Mesodermal cell (in vitro differentiated cells): ENCODE results near the gene NGEF.

Experiments used
- H3K27ac ChIP-seq: 2 replicates; pipeline ENCODE4 v1.7.0; 2013; ENCODE audit warnings: mild to moderate bottlenecking, low read depth, low read length, moderate library complexity; ENCODE audit not compliant: severe bottlenecking
- H3K36me3 ChIP-seq: 2 replicates; pipeline ENCODE4 v1.7.1; 2013; ENCODE audit warnings: mild to moderate bottlenecking, low read length, moderate library complexity; ENCODE audit not compliant: control insufficient read depth, insufficient read depth
- H3K4me1 ChIP-seq: one replicate; pipeline ENCODE4 v1.7.1; 2013; ENCODE audit warnings: mild to moderate bottlenecking, low read length; ENCODE audit not compliant: insufficient read depth, control insufficient read depth, poor library complexity, severe bottlenecking
- H3K4me3 ChIP-seq: 2 replicates; pipeline ENCODE4 v1.7.0; 2013; ENCODE audit warnings: low read length, control low read depth, mild to moderate bottlenecking; ENCODE audit not compliant: insufficient read depth, poor library complexity, severe bottlenecking; ENCODE audit errors: extremely low read depth
- H3K9me3 ChIP-seq: 2 replicates; pipeline ENCODE4 v1.7.1; 2013; ENCODE audit warnings: mild to moderate bottlenecking, low read length, moderate library complexity; ENCODE audit not compliant: control insufficient read depth
- WGBS, 2 experiments: methylation state at CpG; one replicate each; pipeline ENCODE4 v1.1.5; 2013; ENCODE audit warnings: missing lambda C conversion rate in 2 of 2; ENCODE audit not compliant: insufficient coverage in 2 of 2; 5-methylcytosine and 5-hydroxymethylcytosine counted together

Gene NGEF

GRCh38 chr2:232993231-232993821 lies 19.7 kb downstream of the NGEF start:
- Histone ChIP-seq H3K4me1 (peaks cover 6% of the 10 kb centered on the region), H3K27ac (no peak overlapping the region), H3K4me3 (no peak overlapping the region), H3K9me3 (no peaks in the 10 kb centered on the region), H3K36me3 (no peaks in the 10 kb centered on the region)
- WGBS, 2 experiments, result 94 to 100% methylated on average over 2 to 3 of the region's 4 CpGs

GRCh38 chr2:232986155-232986554 lies 26.9 kb downstream of the NGEF start:
- Histone ChIP-seq H3K4me1 (peaks cover 15% of the 10 kb centered on the region), H3K9me3 (peaks cover 6% of the 10 kb centered on the region), H3K36me3 (no peaks in the 10 kb centered on the region), H3K27ac (no peak overlapping the region), H3K4me3 (no peak overlapping the region)
- 100% methylated on average over 1 to 2 of the region's 2 CpGs for WGBS, 2 experiments

DNA sequence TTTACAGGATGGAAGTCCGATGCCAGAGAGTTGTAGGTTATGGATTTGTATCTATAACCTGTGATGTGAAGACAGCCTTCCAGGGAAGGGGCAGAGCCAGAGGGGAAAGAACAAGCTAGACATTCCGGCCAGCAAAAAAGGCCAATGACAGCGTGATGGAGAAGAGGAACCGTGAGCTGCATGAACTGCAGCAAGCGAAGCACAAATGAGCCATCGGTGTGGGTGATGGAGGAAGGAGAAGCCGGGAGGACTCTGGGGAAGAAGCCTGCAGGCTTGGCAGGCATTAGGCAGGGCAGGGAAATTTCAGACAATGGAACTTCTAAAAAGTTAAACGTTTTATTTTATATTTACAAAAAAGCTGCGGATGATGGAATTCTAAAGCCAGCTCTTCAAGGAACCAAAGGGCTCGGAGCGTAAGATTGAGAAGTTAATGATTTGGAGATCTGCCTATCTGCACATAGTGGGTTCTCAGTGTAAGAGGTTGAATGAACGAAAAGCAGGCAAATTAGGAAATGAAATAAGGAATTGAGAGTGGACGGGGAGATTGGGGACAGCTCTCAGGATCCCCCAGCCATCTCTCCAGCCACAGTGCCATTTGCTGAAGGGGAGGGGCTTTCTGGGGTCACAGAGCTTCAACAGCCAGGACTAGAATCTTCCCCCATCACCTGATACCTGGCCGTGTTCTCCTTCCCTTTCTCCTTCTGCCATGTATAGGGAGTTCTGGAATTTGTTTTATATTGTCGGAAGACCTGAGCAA lies 28.4 kb downstream of the NGEF start:
- H3K27ac ChIP-seq, result no peak overlapping the region
- H3K4me3 ChIP-seq, result no peak overlapping the region
- peaks cover 15% of the 10 kb centered on the region for H3K4me1 ChIP-seq
- H3K9me3 ChIP-seq, result peaks cover 6% of the 10 kb centered on the region
- H3K36me3 ChIP-seq, result no peaks in the 10 kb centered on the region
- 93 to 98% methylated on average over 12 of the region's 15 CpGs for WGBS, 2 experiments

DNA sequence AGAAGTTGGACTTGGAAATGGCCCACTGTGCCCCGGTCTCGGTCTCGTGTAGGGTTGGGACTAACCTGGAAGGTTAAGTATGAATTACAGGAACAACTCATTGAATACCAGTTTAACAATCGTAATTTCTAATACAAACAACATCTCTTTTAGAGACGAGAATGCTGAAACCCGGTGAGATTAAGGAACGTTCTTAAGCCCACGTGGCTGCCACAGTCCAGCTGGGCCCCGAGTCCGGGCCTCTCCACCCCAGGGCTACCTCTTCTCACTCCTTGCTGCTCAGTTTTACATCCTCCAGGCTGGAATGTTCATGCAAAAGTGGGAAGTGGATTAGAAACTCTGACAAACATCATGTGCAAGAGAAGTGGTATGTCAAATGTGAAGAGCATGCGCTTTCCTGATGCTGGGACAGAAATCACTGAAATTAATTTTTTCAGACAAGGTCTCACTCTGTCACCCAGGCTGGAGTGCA lies 29.4 kb downstream of the NGEF start:
- 81 to 91% methylated on average over 8 of the region's 11 CpGs for WGBS, 2 experiments
- H3K9me3 ChIP-seq, result peaks cover 6% of the 10 kb centered on the region

GRCh38 chr2:232982926-232983668 lies 30.0 kb downstream of the NGEF start:
- peaks cover 6% of the 10 kb centered on the region for H3K9me3 ChIP-seq
- no peaks in the 10 kb centered on the region for H3K36me3 ChIP-seq
- no peak overlapping the region for H3K4me3 ChIP-seq
- H3K4me1 ChIP-seq, result peaks cover 6% of the 10 kb centered on the region
- 48 to 66% methylated on average over 6 to 15 of the region's 15 CpGs for WGBS, 2 experiments
- no peak overlapping the region for H3K27ac ChIP-seq

More for the DNA sequence above, 29.4 kb downstream of the NGEF start:
- no peak overlapping the region for H3K4me3 ChIP-seq
- no peak overlapping the region for H3K27ac ChIP-seq
- no peaks in the 10 kb centered on the region for H3K36me3 ChIP-seq
- peaks cover 13% of the 10 kb centered on the region for H3K4me1 ChIP-seq

DNA sequence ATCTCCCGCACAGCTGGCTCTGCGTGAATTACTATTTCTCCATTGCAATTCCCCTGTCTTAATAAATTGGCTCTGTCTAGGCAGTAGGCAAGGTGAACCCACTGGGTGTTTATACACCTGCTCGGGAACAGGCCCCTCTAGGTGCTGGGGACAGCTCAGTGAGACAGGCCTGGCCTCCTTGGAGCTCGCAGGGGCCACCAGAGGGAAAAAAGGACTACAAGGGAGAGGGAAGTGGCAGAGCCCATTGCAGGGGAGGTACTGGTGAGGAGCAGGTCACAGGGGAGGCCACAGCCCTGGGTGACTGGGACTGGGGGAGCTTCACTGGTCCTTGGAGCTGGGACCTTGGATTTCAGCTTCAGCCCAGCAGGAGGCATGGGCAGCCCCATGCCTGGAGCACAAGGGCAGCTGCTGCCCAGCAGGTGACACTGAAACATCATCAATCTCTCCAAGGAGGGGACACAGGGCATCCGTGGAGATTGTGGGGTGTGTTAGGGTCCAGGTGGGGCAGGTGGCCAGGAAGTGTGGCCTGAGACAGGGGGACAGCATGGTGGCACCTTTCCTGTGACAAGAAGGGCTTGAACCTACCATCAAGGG lies 31.2 kb downstream of the NGEF start:
- H3K9me3 ChIP-seq, result peaks cover 6% of the 10 kb centered on the region
- H3K4me1 ChIP-seq, result no peaks in the 10 kb centered on the region
- H3K4me3 ChIP-seq, result no peak overlapping the region
- no peaks in the 10 kb centered on the region for H3K36me3 ChIP-seq
- 67 to 85% methylated on average over 2 to 3 of the region's 5 CpGs for WGBS, 2 experiments
- no peak overlapping the region for H3K27ac ChIP-seq

DNA sequence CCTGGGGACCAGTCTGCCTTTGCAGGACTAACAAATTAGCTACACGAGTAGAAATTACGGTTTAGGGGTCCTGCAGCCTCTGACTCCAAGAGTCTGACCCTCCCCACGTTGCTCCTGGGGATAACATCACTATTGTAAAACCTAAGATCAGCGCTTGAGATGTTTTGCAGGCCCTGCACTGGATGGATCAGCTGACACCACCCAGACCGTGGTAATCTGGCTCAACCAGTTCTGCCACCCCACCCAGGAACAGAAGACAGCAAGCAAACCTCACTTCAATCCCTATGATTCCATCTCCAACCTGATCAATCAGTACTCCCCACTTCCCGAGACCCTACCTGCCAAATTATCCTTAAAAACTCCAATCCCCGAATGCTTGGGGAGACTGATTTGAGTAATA lies 31.7 kb downstream of the NGEF start:
- H3K27ac ChIP-seq, result no peak overlapping the region
- H3K4me3 ChIP-seq, result no peak overlapping the region
- no peaks in the 10 kb centered on the region for H3K36me3 ChIP-seq
- WGBS, 2 experiments, result 79 to 83% methylated on average over 6 of the region's 7 CpGs
- no peaks in the 10 kb centered on the region for H3K4me1 ChIP-seq
- H3K9me3 ChIP-seq, result peaks cover 4% of the 10 kb centered on the region

- no peaks in the 10 kb centered on the region for H3K4me1 ChIP-seq
- no peak overlapping the region for H3K27ac ChIP-seq
- 89 to 95% methylated on average over 4 to 7 of the region's 7 CpGs for WGBS, 2 experiments
- H3K36me3 ChIP-seq, result no peaks in the 10 kb centered on the region
- no peak overlapping the region for H3K4me3 ChIP-seq
- no peaks in the 10 kb centered on the region for H3K9me3 ChIP-seq
These were observed 32.4 kb downstream of the NGEF start for GRCh38 chr2:232980683-232981082.

DNA sequence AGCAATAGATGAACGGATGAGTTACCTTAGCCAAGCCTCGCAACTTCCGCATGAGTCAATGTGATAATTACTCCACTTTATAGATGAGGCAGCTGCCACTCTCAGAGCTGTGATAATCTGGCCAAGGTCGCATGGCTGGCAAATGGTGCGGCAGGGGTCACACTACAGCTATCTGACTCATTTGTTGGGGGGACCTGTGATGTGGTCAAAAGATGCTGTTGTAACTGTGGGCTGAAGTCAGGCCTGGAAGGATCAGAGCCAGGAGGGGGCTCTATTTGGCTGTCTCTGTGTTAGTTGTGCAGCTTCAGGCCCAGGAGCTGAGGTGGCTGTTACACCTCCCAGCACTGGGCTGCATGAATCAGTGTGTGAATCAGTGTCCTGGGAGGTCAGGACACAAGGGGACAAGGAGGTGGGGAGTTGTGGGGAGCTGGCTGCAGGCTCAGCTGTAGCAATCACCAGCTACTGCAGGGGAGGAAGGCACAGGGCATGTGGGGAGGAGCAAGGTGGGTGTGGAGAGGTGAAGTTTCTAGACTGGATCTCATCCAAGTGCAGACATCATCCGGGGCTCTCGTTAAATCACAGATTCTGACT lies 33.1 kb downstream of the NGEF start:
- H3K4me3 ChIP-seq, result no peak overlapping the region
- no peaks in the 10 kb centered on the region for H3K36me3 ChIP-seq
- H3K27ac ChIP-seq, result no peak overlapping the region
- H3K9me3 ChIP-seq, result no peaks in the 10 kb centered on the region
- no peaks in the 10 kb centered on the region for H3K4me1 ChIP-seq
- WGBS, 2 experiments, result 73 to 93% methylated on average over 2 to 7 of the region's 7 CpGs

DNA sequence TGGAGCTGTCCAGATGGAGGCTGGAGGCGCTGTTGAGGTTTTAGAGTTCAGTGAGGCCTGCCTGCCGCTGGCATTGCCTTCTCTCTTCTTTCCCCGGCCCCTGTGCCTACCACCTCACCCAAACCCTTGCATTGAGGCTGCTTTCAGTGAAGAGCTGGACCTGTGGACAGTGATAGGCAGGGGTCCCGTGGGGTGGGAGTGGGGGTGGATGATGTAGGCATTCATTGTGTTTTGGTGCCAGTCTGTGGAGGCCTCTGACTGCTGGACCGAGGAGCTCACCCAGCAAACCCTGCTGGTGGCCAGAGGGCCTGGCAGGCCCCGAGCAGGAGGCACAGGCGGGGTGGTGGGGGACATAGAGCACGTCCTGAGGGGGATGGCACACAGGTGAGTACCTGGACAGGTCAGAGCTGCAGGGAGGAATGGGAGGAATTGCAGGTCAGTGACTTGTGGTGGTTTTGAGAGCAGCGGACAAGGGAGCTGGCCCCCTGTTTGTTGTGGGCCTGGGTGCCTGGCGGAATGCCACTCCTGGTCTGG lies 35.6 kb downstream of the NGEF start:
- WGBS, 2 experiments, result 95 to 98% methylated on average over 4 to 6 of the region's 10 CpGs
- Histone ChIP-seq H3K4me1 (no peaks in the 10 kb centered on the region), H3K4me3 (no peak overlapping the region), H3K36me3 (no peaks in the 10 kb centered on the region), H3K27ac (no peak overlapping the region), H3K9me3 (no peaks in the 10 kb centered on the region)
